GM19025 (cell line): ENCODE measurements around the gene ANKDD1B.

ENCODE experiments used
- ATAC-seq: cut with Tn5 transposase; IDR thresholded peaks from one replicate; pipeline ENCODE4 v1.9.1; 2021; ENCODE audit warnings: mild to moderate bottlenecking, low read depth, moderate library complexity; ENCODE audit not compliant: unreplicated experiment

Gene ANKDD1B

DNA sequence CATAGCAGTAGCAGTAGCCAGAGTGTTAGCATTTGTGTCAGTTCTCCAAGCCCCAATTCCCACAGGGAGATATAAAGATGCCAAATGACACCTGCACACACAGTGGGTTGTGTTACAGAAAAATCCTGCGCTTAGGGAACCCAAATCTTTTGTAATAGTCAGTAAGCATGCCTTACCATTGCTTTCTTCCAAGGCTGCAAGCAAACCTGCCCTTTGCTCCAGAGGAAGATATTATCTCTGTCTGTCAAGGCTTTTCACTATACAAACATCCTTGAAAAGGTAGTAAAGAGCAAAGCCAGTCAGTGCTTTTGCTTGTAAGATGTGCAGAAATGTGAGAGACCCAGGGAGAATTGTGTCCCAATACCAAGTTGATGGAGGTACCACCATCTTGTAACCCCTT, 2.9 kb downstream of the ANKDD1B start:
- ATAC-seq = no peak

DNA sequence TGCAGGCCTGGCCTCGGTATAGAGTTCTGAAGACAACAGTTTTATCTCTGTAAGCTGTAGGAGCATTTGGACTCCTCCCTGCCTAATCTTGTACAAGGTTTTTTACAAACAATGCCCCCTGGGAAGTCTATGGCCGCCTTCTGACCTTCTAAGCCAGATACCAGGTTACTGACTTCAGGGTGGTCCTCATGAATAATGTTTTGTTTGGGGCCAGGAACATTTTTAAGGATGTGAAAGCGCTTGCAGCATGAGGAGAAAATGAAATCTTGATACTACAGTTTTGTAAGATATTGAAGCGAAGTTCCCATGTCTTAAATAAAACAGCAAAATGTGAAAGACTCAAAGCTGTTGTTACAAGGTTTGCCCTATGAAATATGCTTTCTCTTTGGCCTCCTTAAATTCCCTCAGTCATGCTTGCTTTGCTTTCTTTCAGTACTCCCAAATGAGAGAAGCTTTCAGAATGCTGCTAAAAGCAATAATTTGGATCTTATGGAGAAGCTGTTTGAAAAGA, 5.2 kb downstream of the ANKDD1B start:
- no peak for ATAC-seq

GRCh38 chr5:75616971-75617621, 5.8 kb downstream of the ANKDD1B start:
- ATAC-seq = no peak

DNA sequence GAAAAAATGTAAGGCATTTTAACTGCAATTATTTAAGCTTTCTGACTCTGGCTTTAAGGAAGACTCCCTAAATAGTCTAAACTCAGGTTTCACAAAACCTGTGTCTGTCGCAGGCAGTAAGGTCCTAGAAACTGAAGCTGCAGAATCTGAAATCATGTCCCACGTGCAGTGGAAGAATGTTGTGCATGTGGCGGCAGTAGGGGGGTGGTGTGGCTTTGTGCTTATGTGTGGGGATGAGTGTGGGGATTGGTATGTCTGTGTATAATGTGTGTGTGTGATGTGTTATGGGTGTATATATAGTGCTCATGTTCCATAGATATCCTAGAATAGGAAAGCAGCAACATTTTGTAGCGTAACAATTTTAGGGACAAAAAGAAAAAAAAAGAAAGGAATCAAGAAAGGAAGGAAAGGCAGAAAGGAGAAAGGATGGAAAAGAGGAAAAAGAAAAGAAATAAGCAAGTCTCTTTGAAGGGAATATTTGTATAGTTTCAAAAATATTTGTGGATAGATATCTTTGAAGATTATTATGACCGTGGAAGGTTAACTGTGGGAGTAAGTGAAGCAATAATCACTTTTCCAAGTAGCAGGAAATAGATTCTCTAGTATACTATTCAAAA, 6.6 kb downstream of the ANKDD1B start:
- ATAC-seq = no peak

GRCh38 chr5:75620184-75620959, 9.1 kb downstream of the ANKDD1B start:
- no peak for ATAC-seq

DNA sequence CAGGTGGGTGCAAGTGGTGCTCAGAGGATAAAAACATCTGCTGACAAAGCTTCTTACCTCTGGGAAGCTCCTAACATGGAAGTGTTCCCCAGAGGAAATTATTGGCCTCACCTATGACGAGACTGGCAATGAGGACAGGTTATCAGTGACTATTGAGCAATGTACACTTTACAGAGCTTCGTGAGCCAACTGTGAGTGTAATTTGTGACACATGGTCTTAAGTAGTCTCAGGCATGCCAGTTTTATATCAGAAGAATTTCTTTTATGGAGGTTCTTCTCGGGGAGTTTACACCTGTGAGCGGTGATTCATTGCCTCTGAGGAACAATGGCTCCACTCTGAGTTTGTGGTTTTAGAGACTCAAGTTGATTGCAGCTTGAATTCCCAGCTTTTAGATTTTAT, 11.3 kb downstream of the ANKDD1B start:
- ATAC-seq = no peak

GRCh38 chr5:75623846-75624245, 12.6 kb downstream of the ANKDD1B start:
- no peak for ATAC-seq

DNA sequence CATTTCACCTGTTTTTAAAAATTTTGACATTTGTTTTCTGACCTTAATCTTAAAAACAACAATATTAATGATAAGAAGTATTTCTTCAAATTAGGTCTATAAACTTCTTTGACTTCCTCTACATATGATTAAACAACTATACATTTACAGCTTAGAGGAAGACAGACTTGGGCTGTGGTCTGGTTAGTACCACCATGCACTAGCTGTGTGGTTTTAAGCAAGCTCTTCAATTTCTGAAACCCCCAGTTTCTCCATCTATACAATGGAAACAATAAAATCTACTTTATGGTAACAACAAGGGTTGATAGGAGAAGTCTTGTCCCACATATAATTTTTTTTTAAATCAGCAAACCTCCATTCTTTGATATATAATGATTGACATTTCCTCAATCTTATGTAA, 15.7 kb downstream of the ANKDD1B start:
- no peak for ATAC-seq

- ATAC-seq = no peak
Measured at GRCh38 chr5:75627801-75628200, 16.5 kb downstream of the ANKDD1B start.

GRCh38 chr5:75630875-75631274, 19.6 kb downstream of the ANKDD1B start:
- no peak for ATAC-seq

- no peak for ATAC-seq
Measured at GRCh38 chr5:75632321-75632720, 21.1 kb downstream of the ANKDD1B start.

DNA sequence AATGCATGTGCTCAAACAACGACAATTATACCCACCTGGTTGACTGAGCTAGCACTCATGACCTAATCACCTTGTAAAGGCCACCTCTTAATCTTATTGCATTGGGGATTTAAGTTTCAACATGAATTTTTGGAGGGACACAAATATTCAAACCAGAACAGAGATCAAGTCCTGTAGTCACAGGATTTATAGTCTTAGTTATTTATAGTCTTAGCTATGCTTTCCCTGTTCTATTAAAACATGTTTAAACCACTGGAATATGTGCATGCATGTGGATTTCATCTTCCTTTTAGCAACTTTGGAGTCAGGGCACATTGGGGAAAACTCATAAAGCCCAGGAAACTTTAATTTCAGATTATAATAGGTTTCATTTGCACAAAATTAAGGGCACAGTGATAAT, 26.7 kb downstream of the ANKDD1B start:
- no peak for ATAC-seq

DNA sequence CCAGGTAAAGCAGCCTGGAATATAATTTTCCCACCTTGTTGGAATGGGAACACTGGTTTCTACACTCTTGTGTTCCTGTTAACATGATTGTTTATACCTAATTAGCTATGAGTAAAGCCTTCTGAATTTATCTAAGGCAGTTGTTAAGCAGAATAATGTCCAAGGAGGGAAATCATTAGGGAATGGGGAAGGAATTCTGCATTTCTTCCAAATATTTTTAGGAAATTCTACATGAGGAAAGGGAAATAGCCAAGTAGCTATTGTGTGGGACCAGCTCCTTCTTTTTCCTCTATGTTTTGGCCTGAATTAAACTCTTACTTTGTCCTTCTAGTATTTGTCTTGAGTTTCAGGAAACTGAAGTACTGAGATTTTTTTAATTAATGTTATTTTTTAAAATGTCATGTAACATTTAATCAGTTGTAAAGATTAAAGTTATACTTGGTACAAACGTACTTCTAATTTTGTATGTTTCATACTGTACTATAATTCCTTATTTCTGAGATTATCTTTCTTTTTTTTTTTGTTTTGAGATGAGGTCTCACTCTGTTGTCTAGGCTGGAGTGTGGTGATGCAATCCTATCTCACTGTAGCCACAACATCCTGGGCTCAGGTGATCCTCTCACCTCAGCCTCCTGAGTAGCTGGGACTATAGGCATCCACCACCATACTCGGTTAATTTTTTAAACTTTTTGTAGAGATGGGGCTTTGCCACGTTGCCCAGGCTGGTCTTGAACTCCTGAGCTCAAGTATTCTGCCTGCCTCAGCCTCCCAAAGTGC, 28.5 kb downstream of the ANKDD1B start:
- ATAC-seq = no peak

GRCh38 chr5:75640395-75640794, 29.1 kb downstream of the ANKDD1B start:
- ATAC-seq = no peak

- ATAC-seq = no peak
Measured at GRCh38 chr5:75640826-75641225, 29.6 kb downstream of the ANKDD1B start.

GRCh38 chr5:75648712-75649111, 37.5 kb downstream of the ANKDD1B start:
- ATAC-seq = no peak

DNA sequence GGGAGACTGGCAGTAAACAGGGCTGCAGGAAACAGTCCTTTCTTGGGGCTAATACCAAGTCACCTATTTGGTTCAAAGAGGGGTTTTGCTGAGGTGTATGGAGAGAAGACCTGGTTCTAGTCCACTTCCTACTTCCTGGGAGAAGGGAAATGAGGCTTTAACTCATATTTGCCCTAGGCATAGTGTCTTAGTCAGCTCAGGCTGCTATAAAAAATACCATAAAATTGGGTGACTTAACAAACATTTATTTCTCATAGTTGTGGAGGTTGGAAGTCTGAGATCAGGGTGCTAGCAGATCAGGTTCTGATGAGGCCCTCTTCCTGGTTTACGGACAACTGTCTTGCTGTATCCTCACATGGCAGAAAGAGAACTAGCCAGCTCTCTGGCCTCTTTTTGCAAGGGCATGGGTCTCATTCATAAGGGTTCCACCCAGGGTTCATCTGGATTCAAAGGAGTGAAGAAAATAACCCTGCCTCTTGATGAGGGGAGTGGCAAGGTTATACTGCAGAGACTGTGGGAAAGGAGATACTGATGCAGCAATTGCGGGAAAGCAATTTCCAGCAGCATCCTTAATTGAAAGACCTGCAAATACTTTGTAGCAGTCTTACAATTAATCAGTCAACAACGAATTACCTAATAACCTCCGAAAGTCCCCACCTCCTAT, 40.5 kb downstream of the ANKDD1B start:
- ATAC-seq = no peak

DNA sequence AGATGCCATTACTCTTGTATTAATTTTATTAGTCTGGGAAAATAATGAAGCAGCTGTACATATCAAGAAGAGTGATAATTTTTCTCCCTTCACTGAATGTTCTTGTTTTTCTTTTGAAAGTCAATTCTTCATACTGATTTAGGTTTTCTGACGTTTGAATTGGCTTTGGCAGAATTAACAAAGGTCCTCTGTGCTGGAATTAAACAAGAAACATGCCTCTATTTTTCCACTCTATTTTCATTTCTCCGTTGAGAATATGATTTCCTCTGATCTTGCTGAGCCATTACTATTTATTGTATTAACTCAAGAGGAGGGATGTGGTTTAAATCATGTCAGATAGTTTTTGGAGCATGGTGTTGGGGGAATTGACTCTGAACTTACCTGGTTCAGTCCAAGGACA, 42.3 kb downstream of the ANKDD1B start:
- ATAC-seq = no peak

DNA sequence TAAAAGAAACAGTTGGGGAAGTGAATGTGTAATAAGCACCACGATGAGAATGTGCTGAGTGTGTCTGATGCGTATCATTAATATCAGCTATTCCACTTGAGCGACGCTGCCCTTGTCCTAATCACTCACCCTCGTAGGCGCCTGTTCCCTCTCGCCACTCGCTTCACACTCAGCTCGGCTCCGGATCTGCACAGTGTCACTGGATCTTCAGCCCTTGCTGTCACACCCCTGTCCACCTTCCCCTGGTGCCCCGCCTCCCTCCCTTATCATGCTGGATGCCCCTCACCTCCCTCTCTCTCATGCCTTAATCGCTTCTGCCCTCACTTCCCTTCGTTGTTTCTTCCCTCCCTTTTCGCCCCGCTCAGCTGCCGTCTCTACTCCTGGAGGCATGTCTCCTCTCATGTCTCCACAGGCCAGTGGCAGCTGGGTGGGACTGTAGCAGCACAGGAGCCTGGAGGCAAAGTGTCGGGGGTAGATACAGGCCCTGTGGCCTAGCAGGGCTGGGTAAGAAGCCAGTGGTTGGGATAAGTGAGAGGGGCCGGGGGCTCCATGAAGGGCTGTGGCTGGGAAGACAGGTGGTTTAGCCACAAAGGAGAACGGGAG, 43.5 kb downstream of the ANKDD1B start:
- no peak for ATAC-seq
